HFFc6 (cell line): ENCODE results near the gene ME1. TPM values are rescaled to one million over a fixed set of nuclear protein-coding genes. Genes with fewer than 3 reads are reported as not detected.
A peak's percentile ranks its signal among the peaks of the same experiment; 100 is the strongest.

Experiments used
- DNase-seq: peaks from one replicate; pipeline ENCODE4 v3.0.0-alpha.2; 2018
- H3K27ac Mint-ChIP-seq: 2 replicates; pipeline ENCODE4 v1.8.0; 2020; ENCODE audit warnings: mild to moderate bottlenecking, mixed read lengths
- H3K27me3 Mint-ChIP-seq: 2 replicates; pipeline ENCODE4 v1.8.0; 2021; ENCODE audit warnings: mild to moderate bottlenecking, moderate library complexity, mixed read lengths; ENCODE audit not compliant: insufficient read depth
- H3K36me3 Mint-ChIP-seq: 2 replicates; pipeline ENCODE4 v1.8.0; 2021; ENCODE audit warnings: low read depth, mixed read lengths
- H3K4me1 Mint-ChIP-seq: 2 replicates; pipeline ENCODE4 v1.8.0; 2020; ENCODE audit warnings: low read depth, mixed read lengths
- H3K4me3 Mint-ChIP-seq: 2 replicates; pipeline ENCODE4 v1.8.0; 2020; ENCODE audit warnings: mild to moderate bottlenecking, moderate library complexity, mixed read lengths
- H3K9me3 Mint-ChIP-seq: 2 replicates; pipeline ENCODE4 v1.8.0; 2020; ENCODE audit warnings: mild to moderate bottlenecking, mixed read lengths
- CTCF ChIP-seq: fragments of 200-600 bp; sonication (generic); IDR thresholded peaks from 2 replicates; pipeline ENCODE4 v1.5.0; 2021; ENCODE audit warnings: antibody characterized with exemption, mild to moderate bottlenecking
- total RNA-seq, 6 experiments: library from RNA; stranded (reverse); fragmentation: NEBNext Ultra II Directional; extraction: Animal tissue kit (Norgen Biotek cat#: 25700); gene quantifications; 2 replicates in 1 of 6; 3 replicates in 5 of 6; pipeline ENCODE4 v1.2.3, GENCODE V29; 2021

The ME1 gene
- total RNA-seq, 6 experiments from 2014 or later, result 24.2 to 37.1 (median 32.6) TPM

- Mint-ChIP-seq H3K4me3 (no peak overlapping the region), H3K4me1 (peaks cover 22% of the 10 kb centered on the region), H3K9me3 (no peaks in the 10 kb centered on the region), H3K36me3 (no peaks in the 10 kb centered on the region), H3K27me3 (no peaks in the 10 kb centered on the region; the same call in 1 of the 2 replicates), H3K27ac (peak overlapping the region; percentile 79)
- DNase-seq, result peak; percentile 75
- TF ChIP-seq CTCF, result peak; percentile 89
Measured at GRCh38 chr6:83215131-83216047, 215.5 kb downstream of the ME1 start.

GRCh38 chr6:83202031-83202430 is 228.8 kb downstream of the ME1 start:
- DNase-seq, result no peak
- Mint-ChIP-seq H3K27me3 (no peaks in the 10 kb centered on the region), H3K4me1 (peaks cover 38% of the 10 kb centered on the region), H3K9me3 (no peaks in the 10 kb centered on the region), H3K27ac (no peak overlapping the region), H3K4me3 (no peak overlapping the region), H3K36me3 (peaks cover 12% of the 10 kb centered on the region)
- no peak for TF ChIP-seq CTCF

GRCh38 chr6:83199863-83200225 is 231.0 kb downstream of the ME1 start:
- Mint-ChIP-seq H3K27ac (peak overlapping the region; percentile 89), H3K9me3 (no peaks in the 10 kb centered on the region), H3K4me1 (peaks cover 53% of the 10 kb centered on the region), H3K27me3 (no peaks in the 10 kb centered on the region), H3K36me3 (peaks cover 17% of the 10 kb centered on the region; the same call in 1 of the 2 replicates), H3K4me3 (0 out of 2 replicates have a peak overlapping the region, but pooled peaks have one; percentile 41)
- TF ChIP-seq CTCF, result no peak
- peak; percentile 80 for DNase-seq

GRCh38 chr6:83199173-83199862 is 231.5 kb downstream of the ME1 start:
- Mint-ChIP-seq H3K27ac (peak overlapping the region; percentile 89), H3K4me1 (peaks cover 58% of the 10 kb centered on the region), H3K27me3 (no peaks in the 10 kb centered on the region), H3K9me3 (no peaks in the 10 kb centered on the region), H3K4me3 (peak overlapping the region; percentile 41), H3K36me3 (peaks cover 17% of the 10 kb centered on the region; the same call in 1 of the 2 replicates)
- DNase-seq, result no peak
- TF ChIP-seq CTCF, result no peak

- TF ChIP-seq CTCF, result no peak
- Mint-ChIP-seq H3K27ac (peak overlapping the region; percentile 89), H3K4me1 (peaks cover 64% of the 10 kb centered on the region)
Measured at GRCh38 chr6:83198486-83199172, 232.2 kb downstream of the ME1 start.

More at GRCh38 chr6:83198486-83199172, 232.2 kb downstream of the ME1 start:
- H3K4me3 Mint-ChIP-seq, result peak overlapping the region; percentile 58
- DNase-seq, result peak; percentile 56
- H3K27me3 Mint-ChIP-seq, result no peaks in the 10 kb centered on the region
- peaks cover 17% of the 10 kb centered on the region; the same call in 1 of the 2 replicates for H3K36me3 Mint-ChIP-seq
- H3K9me3 Mint-ChIP-seq, result no peaks in the 10 kb centered on the region
